Thyroid gland (tissue), 4 donors: ENCODE measurements around the gene GDPD4. TPM values are rescaled to one million over a fixed set of nuclear protein-coding genes. Genes with fewer than 3 reads are reported as not detected.

Source experiments
- DNase-seq, 2 donors: peaks; one replicate each; pipeline ENCODE4 v3.0.0-alpha.2; 2019
- H3K27ac ChIP-seq, 3 donors: fragments of 200-600 bp; sonication (generic); 1 replicate in 2 of 3; 2 replicates in 1 of 3; pipeline ENCODE4 v1.5.1; 2016 to 2019; ENCODE audit warnings: mild to moderate bottlenecking in 1 of 3, moderate library complexity in 1 of 3
- H3K27me3 ChIP-seq: fragments of 200-600 bp; sonication (generic); one replicate; pipeline ENCODE4 v1.5.1; 2019
- H3K36me3 ChIP-seq, 2 donors: fragments of 200-600 bp; sonication (generic); one replicate each; pipeline ENCODE4 v1.5.1; 2016 to 2019
- H3K4me1 ChIP-seq, 2 donors: fragments of 200-600 bp; sonication (generic); one replicate each; pipeline ENCODE4 v1.5.1; 2017 to 2019
- H3K4me3 ChIP-seq, 3 donors: fragments of 200-600 bp; sonication (generic); replicated peaks in 1 of 3; 1 replicate in 2 of 3; 2 replicates in 1 of 3; pipeline ENCODE4 v1.5.1; 2016; ENCODE audit warnings: mild to moderate bottlenecking in 1 of 3
- H3K9me3 ChIP-seq: fragments of 200-600 bp; sonication (generic); one replicate; pipeline ENCODE4 v1.5.1; 2017
- POLR2A ChIP-seq, 2 donors: fragments of 450-650 bp; IDR thresholded peaks; one replicate each; pipeline ENCODE4 v1.6.1; 2017; ENCODE audit warnings: antibody characterized with exemption in 2 of 2, mild to moderate bottlenecking in 2 of 2, moderate library complexity in 1 of 2
- WGBS, 2 donors: methylation state at CpG; one replicate each; pipeline ENCODE4 v1.1.5; 2017; 5-methylcytosine and 5-hydroxymethylcytosine counted together
- intact Hi-C: fragments of 100-400 bp; cut with DNase I; formaldehyde crosslinking; loops from one replicate; pipeline ENCODE4 v1.15.1; 2023
- total RNA-seq, 4 donors: library from RNA; depleted of rRNA; stranded (reverse); fragments of >200 nt; gene quantifications; one replicate each; pipeline ENCODE4 v1.2.3, GENCODE V29; 2016
- TF ChIP-seq, protein P1 (sequence below), 6 experiments: fragments of 200-600 bp in 3 of 6; fragments of 450-650 bp in 3 of 6; sonication (generic) in 3 of 6; IDR thresholded peaks; one replicate each; pipeline ENCODE4 v1.5.1; 2016 to 2019; ENCODE audit warnings: antibody characterized with exemption in 6 of 6, mild to moderate bottlenecking in 2 of 6, inconsistent platforms in 1 of 6, moderate library complexity in 1 of 6

GDPD4 gene
- total RNA-seq, 4 donors from 2014 or later, result 3.6 TPM; not detected in 3

DNA sequence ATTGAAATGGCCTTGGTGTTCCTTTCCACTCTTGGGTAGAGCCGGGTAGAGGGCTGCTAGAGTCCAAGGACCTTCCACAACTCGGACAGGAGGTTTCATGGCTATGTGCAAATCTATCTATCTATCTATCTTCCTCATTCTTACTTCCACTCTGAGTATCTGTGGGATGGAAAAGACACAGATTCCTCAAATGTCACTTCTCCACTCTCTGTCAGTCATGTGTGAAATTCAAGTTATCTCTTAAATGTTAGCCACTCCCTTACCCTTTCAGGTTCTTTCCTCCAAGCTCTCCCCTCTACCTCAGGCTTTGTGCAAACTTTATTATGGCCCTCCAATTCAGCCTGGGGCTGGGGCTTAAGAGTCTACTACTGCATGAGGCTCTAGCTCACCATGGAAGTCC is 84.3 kb downstream of the GDPD4 start:
- Histone ChIP-seq H3K4me3 (no peak overlapping the region), H3K36me3 (no peaks in the 10 kb centered on the region), H3K9me3 (no peaks in the 10 kb centered on the region), H3K27ac (no peak overlapping the region), H3K4me1 (no peaks in the 10 kb centered on the region), H3K27me3 (no peaks in the 10 kb centered on the region)
- 68 to 85% methylated on average over 2 of the region's 2 CpGs for WGBS, 2 donors
- TF ChIP-seq, protein P1, sequence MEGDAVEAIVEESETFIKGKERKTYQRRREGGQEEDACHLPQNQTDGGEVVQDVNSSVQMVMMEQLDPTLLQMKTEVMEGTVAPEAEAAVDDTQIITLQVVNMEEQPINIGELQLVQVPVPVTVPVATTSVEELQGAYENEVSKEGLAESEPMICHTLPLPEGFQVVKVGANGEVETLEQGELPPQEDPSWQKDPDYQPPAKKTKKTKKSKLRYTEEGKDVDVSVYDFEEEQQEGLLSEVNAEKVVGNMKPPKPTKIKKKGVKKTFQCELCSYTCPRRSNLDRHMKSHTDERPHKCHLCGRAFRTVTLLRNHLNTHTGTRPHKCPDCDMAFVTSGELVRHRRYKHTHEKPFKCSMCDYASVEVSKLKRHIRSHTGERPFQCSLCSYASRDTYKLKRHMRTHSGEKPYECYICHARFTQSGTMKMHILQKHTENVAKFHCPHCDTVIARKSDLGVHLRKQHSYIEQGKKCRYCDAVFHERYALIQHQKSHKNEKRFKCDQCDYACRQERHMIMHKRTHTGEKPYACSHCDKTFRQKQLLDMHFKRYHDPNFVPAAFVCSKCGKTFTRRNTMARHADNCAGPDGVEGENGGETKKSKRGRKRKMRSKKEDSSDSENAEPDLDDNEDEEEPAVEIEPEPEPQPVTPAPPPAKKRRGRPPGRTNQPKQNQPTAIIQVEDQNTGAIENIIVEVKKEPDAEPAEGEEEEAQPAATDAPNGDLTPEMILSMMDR (IDR thresholded peaks at IDR 0.05), result no peak
- no peak for TF ChIP-seq POLR2A (IDR thresholded peaks at IDR 0.05)
- intact Hi-C loops, result no loop called here
- no peak for DNase-seq

DNA sequence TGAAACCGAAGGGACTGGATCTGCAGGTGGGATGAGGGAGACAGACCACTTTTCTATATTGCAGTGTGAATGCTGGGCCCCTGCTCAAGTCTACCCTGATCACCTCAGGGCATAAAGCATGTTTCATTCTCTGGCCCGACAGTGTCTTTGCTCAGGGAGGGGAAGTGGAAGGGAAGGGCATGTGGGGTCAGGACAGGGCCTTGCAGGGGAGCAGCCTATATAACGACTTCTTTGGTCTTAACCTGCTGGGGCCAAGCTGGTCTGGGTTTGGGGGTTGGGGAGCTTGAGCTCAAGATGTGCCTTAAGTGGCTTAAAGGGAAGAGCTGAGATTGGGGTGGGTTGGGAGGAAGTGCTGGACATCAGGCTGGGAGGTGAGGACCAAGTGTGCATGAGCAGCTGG is 86.4 kb downstream of the GDPD4 start:
- TF ChIP-seq, protein P1 (IDR thresholded peaks at IDR 0.05), result no peak
- no peak for TF ChIP-seq POLR2A (IDR thresholded peaks at IDR 0.05)
- no peaks in the 10 kb centered on the region for H3K4me1 ChIP-seq
- H3K36me3 ChIP-seq, result no peaks in the 10 kb centered on the region
- intact Hi-C loops, result no loop called here
- H3K4me3 ChIP-seq, result no peak overlapping the region
- H3K27me3 ChIP-seq, result no peaks in the 10 kb centered on the region
- no peaks in the 10 kb centered on the region for H3K9me3 ChIP-seq
- 78 to 85% methylated on average over 3 of the region's 3 CpGs for WGBS, 2 donors
- H3K27ac ChIP-seq, result no peak overlapping the region
- DNase-seq, result no peak

DNA sequence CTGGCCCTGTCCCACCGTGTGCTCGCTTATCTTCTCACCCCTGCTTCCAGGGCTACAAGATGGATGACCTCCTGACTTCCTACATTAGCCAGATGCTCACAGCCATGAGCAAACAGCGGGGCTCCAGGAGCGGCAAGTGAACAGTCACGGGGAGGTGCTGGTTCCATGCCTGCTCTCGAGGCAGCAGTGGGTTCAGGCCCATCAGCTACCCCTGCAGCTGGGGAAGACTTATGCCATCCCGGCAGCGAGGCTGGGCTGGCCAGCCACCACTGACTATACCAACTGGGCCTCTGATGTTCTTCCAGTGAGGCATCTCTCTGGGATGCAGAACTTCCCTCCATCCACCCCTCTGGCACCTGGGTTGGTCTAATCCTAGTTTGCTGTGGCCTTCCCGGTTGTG is 86.9 kb downstream of the GDPD4 start:
- DNase-seq, result no peak
- Histone ChIP-seq H3K36me3 (no peaks in the 10 kb centered on the region), H3K27ac (no peak overlapping the region), H3K27me3 (no peaks in the 10 kb centered on the region), H3K4me3 (no peak overlapping the region), H3K4me1 (no peaks in the 10 kb centered on the region), H3K9me3 (no peaks in the 10 kb centered on the region)
- intact Hi-C loops, result no loop called here
- WGBS, 2 donors, result 78 to 93% methylated on average over 3 to 9 of the region's 9 CpGs
- TF ChIP-seq, protein P1 (IDR thresholded peaks at IDR 0.05), result no peak
- TF ChIP-seq POLR2A (IDR thresholded peaks at IDR 0.05), result no peak

DNA sequence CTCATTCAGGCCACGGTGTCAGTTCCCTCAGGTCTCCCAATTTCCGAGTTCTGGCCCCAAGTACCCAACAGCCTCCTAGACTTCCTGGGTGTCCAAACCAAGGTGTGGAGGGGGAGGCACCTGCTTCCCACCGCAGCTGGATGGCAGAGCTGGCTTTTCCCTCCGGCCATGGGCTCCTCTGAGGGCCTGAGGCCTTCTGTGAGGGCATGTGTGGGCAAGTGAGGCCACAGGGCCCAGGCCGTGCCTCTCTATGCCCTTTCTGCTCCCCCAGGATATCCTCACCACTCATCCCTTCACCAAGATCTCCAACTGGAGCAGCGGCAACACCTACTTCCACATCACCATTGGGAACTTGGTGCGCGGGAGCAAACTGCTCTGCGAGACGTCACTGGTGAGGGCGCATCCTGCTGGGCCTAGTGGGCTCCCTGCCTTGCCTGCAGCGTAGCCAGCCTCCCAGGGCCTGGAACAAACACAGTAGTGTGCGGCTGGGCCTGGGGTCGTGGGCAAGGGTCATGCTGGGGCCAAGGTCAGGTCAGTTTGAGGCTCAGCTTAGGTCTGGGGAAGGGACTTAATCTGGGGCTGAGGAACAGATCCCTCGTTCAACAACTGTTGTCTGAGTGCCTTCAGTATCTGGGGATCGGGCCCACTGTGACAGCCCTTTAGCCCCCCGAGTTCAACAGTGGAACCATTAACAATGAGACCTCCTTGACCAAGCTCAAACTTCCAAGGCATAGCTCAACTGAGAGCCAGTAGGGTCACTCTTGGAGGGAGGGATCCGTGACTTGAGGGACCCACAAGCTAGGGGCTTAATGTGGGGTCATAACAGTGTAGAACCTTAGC is 87.7 kb downstream of the GDPD4 start:
- TF ChIP-seq POLR2A (IDR thresholded peaks at IDR 0.05), result no peak
- TF ChIP-seq, protein P1 (IDR thresholded peaks at IDR 0.05), result no peak
- H3K4me3 ChIP-seq, result no peak overlapping the region
- H3K27ac ChIP-seq, result no peak overlapping the region
- intact Hi-C loops, result no loop called here
- no peaks in the 10 kb centered on the region for H3K4me1 ChIP-seq
- DNase-seq, result no peak
- no peaks in the 10 kb centered on the region for H3K9me3 ChIP-seq
- no peaks in the 10 kb centered on the region for H3K27me3 ChIP-seq
- H3K36me3 ChIP-seq, result no peaks in the 10 kb centered on the region
- WGBS, 2 donors, result 80 to 91% methylated on average over 15 to 18 of the region's 18 CpGs

DNA sequence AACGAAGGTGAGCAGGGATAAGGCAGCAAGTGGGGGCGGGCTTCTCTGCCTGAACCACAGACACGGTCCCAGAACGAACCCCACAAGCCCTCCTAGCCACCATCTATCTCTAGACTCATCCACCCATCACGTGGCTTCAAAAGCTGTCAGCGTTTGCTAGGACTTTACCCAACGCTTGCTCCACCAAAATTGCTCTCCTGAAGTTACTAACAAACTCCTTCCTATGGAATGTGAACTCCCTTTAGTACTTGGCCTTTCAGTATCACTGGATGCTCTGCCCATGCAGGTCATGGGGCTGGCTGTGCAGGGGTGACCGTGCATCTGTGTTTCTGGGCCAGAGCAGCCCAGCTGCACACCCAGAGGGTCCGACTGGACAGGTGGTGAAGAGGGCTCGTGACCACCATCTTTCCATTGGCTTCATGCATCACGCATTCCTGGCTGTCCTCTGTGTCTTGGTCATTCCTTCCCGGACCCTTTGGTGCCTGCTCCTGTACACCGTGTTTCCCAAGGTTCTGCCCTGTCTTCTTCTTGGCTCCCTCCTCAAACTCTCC is 88.4 kb downstream of the GDPD4 start:
- WGBS, 2 donors, result 87 to 89% methylated on average over 13 of the region's 13 CpGs
- Histone ChIP-seq H3K36me3 (no peaks in the 10 kb centered on the region), H3K27ac (no peak overlapping the region), H3K27me3 (no peaks in the 10 kb centered on the region), H3K4me3 (no peak overlapping the region), H3K4me1 (no peaks in the 10 kb centered on the region), H3K9me3 (no peaks in the 10 kb centered on the region)
- DNase-seq, result no peak
- TF ChIP-seq POLR2A (IDR thresholded peaks at IDR 0.05), result no peak
- TF ChIP-seq, protein P1 (IDR thresholded peaks at IDR 0.05), result no peak
- intact Hi-C loops, result no loop called here
